ENCODE results near the gene C11orf24. TPM values are rescaled to one million over a fixed set of nuclear protein-coding genes. Genes with fewer than 3 reads are reported as not detected.
A peak's percentile ranks its signal among the peaks of the same experiment; 100 is the strongest.

The C11orf24 gene
- total RNA-seq, 2 donors from 2014 or later, result 25.1 to 61.0 TPM

DNA sequence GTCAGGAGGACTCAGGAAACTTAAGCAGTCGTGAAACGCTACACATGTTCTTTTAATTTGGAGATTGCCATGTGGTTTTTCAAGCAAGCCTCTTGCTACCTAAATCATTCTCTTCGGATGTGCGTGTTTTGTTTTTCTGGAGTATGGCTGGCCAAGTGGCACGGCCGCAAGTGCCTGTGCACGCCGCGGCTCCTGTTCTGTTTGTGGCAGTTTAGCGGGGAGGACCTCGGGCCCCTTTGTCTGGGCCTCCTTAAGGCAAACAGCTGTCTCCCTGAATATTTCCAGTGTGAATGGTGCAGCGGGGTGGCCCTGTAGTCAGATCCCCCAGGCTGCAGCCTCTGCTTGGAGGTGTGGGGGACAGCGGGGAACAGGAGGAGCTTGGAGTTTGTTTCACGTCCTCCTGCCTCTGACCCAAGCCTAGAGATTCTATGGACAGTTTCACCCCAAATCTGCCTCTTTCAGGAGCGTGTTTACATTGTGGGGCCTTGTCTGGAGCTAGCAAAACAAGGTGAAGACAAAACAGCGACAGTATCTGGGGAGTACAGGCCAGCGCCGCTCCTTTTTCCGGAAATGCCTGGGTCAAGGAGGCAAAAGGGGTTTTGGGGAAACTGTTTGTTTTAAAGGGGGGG is 41.9 kb upstream of the C11orf24 start:
- no peak for DNase-seq (ENCODE audit: low spot score)
- Histone ChIP-seq H3K27me3 (replicated peaks; ENCODE audit: insufficient read depth) (no peaks in the 10 kb centered on the region), H3K27ac (peak overlapping the region; percentile 60 to 79), H3K4me3 (peak overlapping the region; percentile 60 to 75), H3K9me3 (no peaks in the 10 kb centered on the region), H3K36me3 (no peaks in the 10 kb centered on the region), H3K4me1 (replicated peaks) (peaks cover 6% of the 10 kb centered on the region)
- TF ChIP-seq POLR2AphosphoS5 (IDR thresholded peaks at IDR 0.05) (no peak), POLR2A (IDR thresholded peaks at IDR 0.05) (no peak)
- TF ChIP-seq, protein P1, sequence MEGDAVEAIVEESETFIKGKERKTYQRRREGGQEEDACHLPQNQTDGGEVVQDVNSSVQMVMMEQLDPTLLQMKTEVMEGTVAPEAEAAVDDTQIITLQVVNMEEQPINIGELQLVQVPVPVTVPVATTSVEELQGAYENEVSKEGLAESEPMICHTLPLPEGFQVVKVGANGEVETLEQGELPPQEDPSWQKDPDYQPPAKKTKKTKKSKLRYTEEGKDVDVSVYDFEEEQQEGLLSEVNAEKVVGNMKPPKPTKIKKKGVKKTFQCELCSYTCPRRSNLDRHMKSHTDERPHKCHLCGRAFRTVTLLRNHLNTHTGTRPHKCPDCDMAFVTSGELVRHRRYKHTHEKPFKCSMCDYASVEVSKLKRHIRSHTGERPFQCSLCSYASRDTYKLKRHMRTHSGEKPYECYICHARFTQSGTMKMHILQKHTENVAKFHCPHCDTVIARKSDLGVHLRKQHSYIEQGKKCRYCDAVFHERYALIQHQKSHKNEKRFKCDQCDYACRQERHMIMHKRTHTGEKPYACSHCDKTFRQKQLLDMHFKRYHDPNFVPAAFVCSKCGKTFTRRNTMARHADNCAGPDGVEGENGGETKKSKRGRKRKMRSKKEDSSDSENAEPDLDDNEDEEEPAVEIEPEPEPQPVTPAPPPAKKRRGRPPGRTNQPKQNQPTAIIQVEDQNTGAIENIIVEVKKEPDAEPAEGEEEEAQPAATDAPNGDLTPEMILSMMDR (IDR thresholded peaks at IDR 0.05), result no peak
- WGBS, result 4% methylated on average over 19 of the region's 19 CpGs
- intact Hi-C loops (cut with DNase I), result loop anchor here (2.0 to 5.0 kb wide), 3 partner anchors 39 to 69 kb away; partner anchors contain the start of gene C11orf24

DNA sequence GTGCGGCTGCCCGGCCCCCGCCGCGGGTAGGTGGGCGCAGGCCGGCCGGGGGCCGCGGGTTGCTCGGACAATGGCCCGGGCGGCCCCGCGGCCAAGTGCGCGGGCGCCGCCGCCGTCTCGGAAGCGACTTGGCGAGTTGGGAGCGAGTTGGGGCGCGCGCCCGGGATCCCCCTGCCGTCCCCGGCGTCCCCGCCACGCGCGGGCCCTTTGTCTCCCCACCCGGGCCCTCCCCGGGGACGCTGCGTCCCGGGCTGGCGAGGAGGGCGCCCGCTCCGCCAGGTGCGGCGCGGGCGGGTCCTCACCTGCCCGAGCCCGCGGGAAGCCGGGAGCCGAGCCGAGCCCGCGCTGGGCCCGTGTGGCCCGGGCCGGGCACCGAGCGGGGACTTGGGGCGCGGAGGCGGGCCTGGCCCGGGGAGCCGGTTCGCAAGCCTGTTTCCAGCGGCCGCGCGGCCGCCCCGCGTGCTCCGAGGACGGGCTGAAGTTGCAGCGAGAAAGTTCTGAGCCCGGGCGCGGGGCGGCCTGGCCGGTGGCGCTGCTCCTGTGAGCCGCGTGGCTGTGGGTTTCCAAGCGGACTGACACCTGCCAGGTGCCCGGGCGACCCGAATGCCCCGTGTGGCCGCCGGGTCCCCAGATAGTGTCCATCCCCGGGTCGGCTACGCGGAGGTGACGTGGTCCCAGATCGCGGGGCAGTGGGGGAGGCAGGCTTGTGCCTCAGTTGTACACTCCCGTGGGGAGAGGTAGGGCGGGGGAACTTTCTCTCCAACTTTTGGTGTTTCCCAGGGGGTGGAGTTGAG is 41.2 kb upstream of the C11orf24 start:
- intact Hi-C loops (cut with DNase I), result loop anchor here (2.0 to 5.0 kb wide), 3 partner anchors 40 to 69 kb away; partner anchors contain the start of gene C11orf24
- H3K27ac ChIP-seq, result peak overlapping the region; percentile 60 to 79
- peaks cover 6% of the 10 kb centered on the region for H3K4me1 ChIP-seq (replicated peaks)

DNA sequence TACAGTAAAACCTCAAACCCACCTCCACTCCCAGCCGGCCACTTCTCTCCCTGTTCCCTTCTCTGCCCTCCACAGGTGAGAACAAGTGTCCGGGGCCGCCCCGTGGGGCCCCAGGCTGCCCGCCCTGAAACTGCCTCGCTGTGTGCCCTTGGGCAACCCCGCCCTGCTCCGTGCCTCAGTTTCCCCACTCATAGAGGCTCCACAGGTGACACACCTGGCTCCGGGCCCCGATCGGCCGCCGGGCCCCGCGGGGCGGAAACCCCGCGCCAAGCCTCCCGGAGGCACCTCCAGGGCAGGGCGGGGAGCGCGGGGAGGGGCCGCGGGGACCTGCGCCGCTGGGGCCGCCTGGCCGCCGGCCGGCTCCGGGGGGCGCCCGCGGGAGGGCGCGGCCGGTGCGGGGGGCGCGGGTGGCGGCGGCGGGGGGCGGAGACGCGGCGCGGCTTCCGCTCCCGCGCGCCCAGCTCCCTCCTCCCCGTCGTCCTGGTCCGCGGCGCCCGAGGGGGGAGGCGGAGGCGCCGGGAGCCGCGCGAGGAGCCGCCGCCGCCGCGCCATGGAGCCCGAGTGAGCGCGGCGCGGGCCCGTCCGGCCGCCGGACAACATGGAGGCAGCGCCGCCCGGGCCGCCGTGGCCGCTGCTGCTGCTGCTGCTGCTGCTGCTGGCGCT is 40.5 kb upstream of the C11orf24 start, which contains the start of gene LRP5:
Gene LRP5, plus strand, starts transcription at position 475 of the 663 bp plus-strand sequence. Its CDS starts 124 bp downstream, at position 599.
- Histone ChIP-seq H3K27me3 (replicated peaks; ENCODE audit: insufficient read depth) (no peaks in the 10 kb centered on the region), H3K4me1 (replicated peaks) (peaks cover 4% of the 10 kb centered on the region), H3K9me3 (no peaks in the 10 kb centered on the region), H3K27ac (peak within 1 kb of the TSS; percentile 66 to 79), H3K4me3 (peak within 1 kb of the TSS; percentile 60 to 75), H3K36me3 (no peaks in the 10 kb centered on the region)
- WGBS, result 4% methylated on average over 64 of the region's 85 CpGs
- no peak for DNase-seq (ENCODE audit: low spot score)
- intact Hi-C loops (cut with DNase I), result loop anchor here (2.0 to 5.0 kb wide), 3 partner anchors 40 to 70 kb away; partner anchors contain the start of gene C11orf24
- TF ChIP-seq POLR2A (IDR thresholded peaks at IDR 0.05), result no peak
- TF ChIP-seq POLR2AphosphoS5 (IDR thresholded peaks at IDR 0.05), result no peak
- TF ChIP-seq, protein P1 (IDR thresholded peaks at IDR 0.05), result no peak

More for the DNA sequence above, 41.2 kb upstream of the C11orf24 start:
- H3K4me3 ChIP-seq, result peak overlapping the region; percentile 60 to 75
- under 1% methylated on average over 30 of the region's 102 CpGs for WGBS
- no peaks in the 10 kb centered on the region for H3K9me3 ChIP-seq
- TF ChIP-seq, protein P1 (IDR thresholded peaks at IDR 0.05), result no peak
- TF ChIP-seq POLR2A (IDR thresholded peaks at IDR 0.05), result no peak
- no peak for TF ChIP-seq POLR2AphosphoS5 (IDR thresholded peaks at IDR 0.05)
- H3K36me3 ChIP-seq, result no peaks in the 10 kb centered on the region
- no peak for DNase-seq (ENCODE audit: low spot score)
- H3K27me3 ChIP-seq (replicated peaks; ENCODE audit: insufficient read depth), result no peaks in the 10 kb centered on the region

DNA sequence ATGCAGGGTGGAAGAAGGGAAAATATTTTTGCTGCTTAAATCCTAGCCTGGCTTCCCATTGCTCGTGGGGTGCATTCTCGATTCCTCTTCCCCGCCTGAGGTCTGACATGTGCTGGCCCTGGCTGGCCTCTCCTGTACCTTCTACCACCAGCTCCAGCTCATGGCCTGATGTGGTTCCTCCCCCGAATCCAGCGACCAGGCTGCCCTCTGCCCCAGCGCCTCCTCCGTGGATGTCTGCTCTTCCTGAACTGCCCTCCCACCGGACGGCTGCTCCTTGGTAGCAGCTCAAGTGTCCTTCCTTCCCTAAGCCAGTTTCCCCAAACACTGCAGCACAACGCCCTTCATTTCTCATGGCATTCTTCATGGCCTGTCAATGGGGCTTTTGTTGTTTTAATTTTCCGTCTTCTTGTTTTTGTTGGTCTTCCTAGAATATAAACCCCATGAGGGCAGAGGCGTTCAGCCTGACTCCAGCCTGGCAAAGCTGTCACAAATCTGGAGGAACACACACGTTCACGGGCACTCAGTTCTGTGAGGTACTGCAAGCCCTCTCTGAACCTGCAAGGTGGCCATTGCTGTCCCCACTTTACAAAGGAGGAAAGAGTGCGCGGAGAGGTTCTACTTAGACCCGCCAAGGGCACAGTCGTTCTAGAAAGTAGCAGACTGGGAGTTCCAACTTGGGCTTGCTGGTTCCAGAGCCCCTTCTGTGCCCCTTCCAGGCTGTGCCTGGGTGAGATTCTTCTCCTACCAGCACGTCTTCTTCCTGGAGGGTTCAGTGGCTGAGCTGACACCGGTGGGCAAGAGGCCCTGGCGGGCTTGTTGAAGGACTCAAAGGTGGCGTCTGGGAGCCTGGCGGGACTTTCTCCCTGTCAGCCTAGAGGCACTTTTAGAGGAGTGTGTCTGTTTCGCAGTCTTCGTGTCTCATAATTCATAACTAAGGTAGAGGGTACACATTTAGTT is 39.7 kb upstream of the C11orf24 start:
- Histone ChIP-seq H3K27me3 (replicated peaks; ENCODE audit: insufficient read depth) (no peaks in the 10 kb centered on the region), H3K9me3 (no peaks in the 10 kb centered on the region), H3K4me1 (replicated peaks) (no peaks in the 10 kb centered on the region), H3K36me3 (no peaks in the 10 kb centered on the region), H3K27ac (peak overlapping the region; percentile 66 to 68), H3K4me3 (peak overlapping the region; percentile 60 to 75)
- intact Hi-C loops (cut with DNase I), result loop anchor here (2.0 to 5.0 kb wide), 3 partner anchors 39 to 71 kb away; partner anchors contain the start of gene C11orf24
- DNase-seq (ENCODE audit: low spot score), result no peak
- TF ChIP-seq POLR2A (IDR thresholded peaks at IDR 0.05), result no peak
- TF ChIP-seq, protein P1 (IDR thresholded peaks at IDR 0.05), result no peak
- WGBS, result 77% methylated on average over 25 of the region's 25 CpGs
